Activated naive CD4-positive, alpha-beta T cell treated with anti-CD3 and anti-CD28 coated beads, Interleukin-2, amount 50 U/mL, for 72 hours (primary cell): Measurements from ENCODE around the gene EXOC3. TPM values are rescaled to one million over a fixed set of nuclear protein-coding genes. Genes with fewer than 3 reads are reported as not detected.
"Not testable (repeated sequence)": the region's sequence is repeated elsewhere in the genome, so short reads cannot be mapped to it uniquely, and the experiment has no call there.

Experiments
- ATAC-seq, 2 donors: fragments of 150-1000 bp; cut with Tn5 transposase; 2 replicates each; pipeline ENCODE4 v1.10.0; 2021; ENCODE audit warnings: mild to moderate bottlenecking in 2 of 2, moderate library complexity in 2 of 2
- DNase-seq, 2 donors: peaks; one replicate each; pipeline ENCODE4 v3.0.0; 2021 to 2022; ENCODE audit warnings: low spot score in 2 of 2
- H3K27ac Mint-ChIP-seq, 2 donors: one replicate each; pipeline ENCODE4 v1.8.0; 2022; ENCODE audit warnings: mild to moderate bottlenecking in 2 of 2, mixed read lengths in 2 of 2
- H3K36me3 Mint-ChIP-seq, 2 donors: one replicate each; pipeline ENCODE4 v1.8.0; 2022; ENCODE audit warnings: mixed read lengths in 2 of 2
- H3K9me3 Mint-ChIP-seq, 2 donors: one replicate each; pipeline ENCODE4 v1.8.0; 2022; ENCODE audit warnings: mixed read lengths in 2 of 2
- total RNA-seq, 2 donors: library from RNA; stranded (reverse); gene quantifications; one replicate each; pipeline ENCODE4 v1.2.3, GENCODE V29; 2022

EXOC3 gene
- total RNA-seq, 2 donors from 2014 or later = 83.8 to 101 TPM

DNA sequence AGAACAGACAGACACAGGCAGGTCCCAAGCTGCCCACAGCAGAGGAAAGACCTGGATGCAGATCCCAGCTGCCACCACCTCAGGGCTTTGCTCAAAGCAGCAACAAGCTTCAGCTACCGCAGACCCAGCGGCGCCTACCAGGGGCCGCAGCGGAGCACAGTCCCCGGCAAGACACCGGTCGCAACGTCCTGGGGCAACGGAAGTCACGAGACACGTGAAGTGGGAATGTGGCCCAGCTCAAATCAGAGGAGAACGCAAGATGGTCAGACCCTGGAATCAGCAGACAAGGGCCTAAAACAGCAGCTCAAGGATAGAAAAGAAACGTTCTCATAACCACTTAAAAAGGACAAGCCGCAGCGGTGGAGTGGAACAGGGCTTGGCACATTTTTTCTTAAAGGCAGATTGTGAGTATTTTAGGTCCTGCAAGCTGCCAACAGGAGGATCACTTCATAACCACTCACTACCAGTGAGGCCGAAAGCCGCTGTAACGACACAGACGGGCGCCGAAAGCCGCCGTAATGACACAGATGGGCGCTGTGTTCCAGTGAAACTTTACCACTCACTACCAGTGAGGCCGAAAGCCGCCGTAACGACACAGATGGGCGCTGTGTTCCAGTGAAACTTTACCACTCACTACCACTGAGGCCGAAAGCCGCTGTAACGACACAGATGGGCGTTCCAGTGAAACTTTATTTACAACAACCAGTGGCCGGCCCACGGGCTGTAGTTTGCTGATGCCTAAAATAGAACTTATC lies 59.5 kb downstream of the EXOC3 start:
- no peak for DNase-seq
- ATAC-seq = no peak
- H3K36me3 Mint-ChIP-seq = no peaks in the 10 kb centered on the region
- peak overlapping the region in 1 of 2 donors; percentile 67 for H3K27ac Mint-ChIP-seq
- H3K9me3 Mint-ChIP-seq = no peaks in the 10 kb centered on the region

DNA sequence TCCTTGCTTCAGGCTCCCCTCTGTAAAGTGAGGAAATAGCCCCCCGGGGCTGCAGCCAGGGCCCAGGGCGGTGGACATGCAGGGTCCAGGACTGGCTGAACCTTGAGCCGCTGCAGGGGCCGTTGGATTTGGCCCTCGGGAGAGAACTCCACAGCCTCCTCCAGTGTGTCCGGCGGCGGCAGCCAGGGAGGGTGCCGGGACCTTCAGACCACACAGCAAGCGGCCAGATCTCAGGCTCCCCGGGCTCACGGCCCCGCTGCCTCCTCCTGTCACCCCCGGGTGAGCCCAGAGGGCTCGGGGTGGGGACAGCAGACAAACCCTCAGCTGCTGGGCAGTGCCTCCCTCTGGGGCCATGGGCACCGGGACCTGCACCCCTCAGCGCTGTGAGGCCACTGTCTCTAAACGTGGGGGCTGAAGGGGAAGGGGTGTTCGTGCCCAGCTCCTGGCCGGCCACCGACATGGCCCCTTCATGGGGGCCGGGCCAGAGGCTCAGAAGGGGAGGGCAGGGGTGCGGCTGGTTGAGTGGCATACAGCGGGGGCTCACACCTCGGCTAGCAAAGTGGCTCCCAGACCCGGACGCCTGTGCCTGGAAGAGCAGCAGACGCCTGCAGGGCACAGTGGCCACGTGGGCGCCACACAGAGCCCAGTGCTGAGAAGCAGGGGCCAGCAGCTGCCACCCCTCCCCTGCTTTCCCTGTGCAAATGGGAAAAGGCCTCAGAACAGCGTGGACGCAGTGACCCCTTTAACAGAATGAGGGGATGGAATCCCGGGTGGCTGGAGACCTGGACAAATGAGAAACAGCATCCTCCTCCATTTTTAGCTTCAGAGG lies 61.6 kb downstream of the EXOC3 start:
- Mint-ChIP-seq H3K36me3 (no peaks in the 10 kb centered on the region), H3K27ac (no peak overlapping the region), H3K9me3 (no peaks in the 10 kb centered on the region)
- no peak for DNase-seq
- ATAC-seq = no peak

GRCh38 chr5:505951-506525 lies 63.1 kb downstream of the EXOC3 start:
- Mint-ChIP-seq H3K36me3 (no peaks in the 10 kb centered on the region), H3K9me3 (no peaks in the 10 kb centered on the region)
- DNase-seq = no peak

GRCh38 chr5:507986-508575 lies 65.1 kb downstream of the EXOC3 start:
- H3K36me3 Mint-ChIP-seq, H3K27ac Mint-ChIP-seq, DNase-seq, ATAC-seq, H3K9me3 Mint-ChIP-seq: not testable (repeated sequence)

More at GRCh38 chr5:505951-506525, 63.1 kb downstream of the EXOC3 start:
- no peak for ATAC-seq
- H3K27ac Mint-ChIP-seq = no peak overlapping the region

GRCh38 chr5:509611-510185 lies 66.7 kb downstream of the EXOC3 start:
- Mint-ChIP-seq H3K9me3 (no peaks in the 10 kb centered on the region), H3K27ac (no peak overlapping the region), H3K36me3 (no peaks in the 10 kb centered on the region)
- ATAC-seq (no peak), DNase-seq (no peak)

DNA sequence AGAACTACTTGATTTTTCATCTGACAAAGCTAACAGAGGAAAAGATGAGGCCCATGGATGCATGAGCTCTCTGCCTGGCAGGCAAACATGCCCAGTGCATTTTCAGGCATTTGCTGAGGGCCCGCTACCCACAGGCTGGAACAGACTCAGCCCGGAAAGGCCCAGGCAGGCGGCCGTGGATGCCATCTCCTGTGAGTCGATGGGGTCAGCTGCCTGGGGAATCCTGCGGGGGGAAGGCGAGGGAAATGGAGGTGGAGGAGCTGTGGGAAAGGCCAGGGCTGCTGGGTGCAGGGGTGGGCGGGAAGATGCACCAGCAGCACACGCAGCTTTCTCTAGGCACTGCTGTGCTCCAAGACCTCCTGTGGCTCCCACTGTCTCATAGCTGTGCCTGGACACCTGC lies 67.5 kb downstream of the EXOC3 start:
- ATAC-seq (no peak), DNase-seq (no peak)
- Mint-ChIP-seq H3K9me3 (no peaks in the 10 kb centered on the region), H3K36me3 (no peaks in the 10 kb centered on the region), H3K27ac (no peak overlapping the region)

DNA sequence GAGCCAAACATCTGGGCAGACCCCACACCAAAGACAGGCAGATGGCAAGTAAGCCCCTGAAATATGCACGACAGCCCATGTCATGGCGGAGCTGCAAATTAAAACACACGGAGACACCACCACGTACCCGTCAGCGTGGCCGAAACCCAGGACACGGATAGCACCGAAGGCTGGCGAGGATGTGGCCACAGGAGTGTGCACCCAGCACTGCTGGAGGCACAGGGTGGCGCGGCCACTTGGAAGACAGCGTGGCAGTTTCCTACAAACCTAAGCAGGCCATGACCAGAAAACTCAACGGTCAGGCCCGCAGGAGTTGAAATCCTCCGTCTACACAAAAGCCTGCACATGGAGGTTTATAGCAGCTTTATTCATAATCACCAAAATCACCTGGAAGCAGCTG lies 68.5 kb downstream of the EXOC3 start:
- H3K9me3 Mint-ChIP-seq = no peaks in the 10 kb centered on the region
- no peak overlapping the region for H3K27ac Mint-ChIP-seq
- H3K36me3 Mint-ChIP-seq = no peaks in the 10 kb centered on the region
- no peak for DNase-seq
- ATAC-seq = no peak

DNA sequence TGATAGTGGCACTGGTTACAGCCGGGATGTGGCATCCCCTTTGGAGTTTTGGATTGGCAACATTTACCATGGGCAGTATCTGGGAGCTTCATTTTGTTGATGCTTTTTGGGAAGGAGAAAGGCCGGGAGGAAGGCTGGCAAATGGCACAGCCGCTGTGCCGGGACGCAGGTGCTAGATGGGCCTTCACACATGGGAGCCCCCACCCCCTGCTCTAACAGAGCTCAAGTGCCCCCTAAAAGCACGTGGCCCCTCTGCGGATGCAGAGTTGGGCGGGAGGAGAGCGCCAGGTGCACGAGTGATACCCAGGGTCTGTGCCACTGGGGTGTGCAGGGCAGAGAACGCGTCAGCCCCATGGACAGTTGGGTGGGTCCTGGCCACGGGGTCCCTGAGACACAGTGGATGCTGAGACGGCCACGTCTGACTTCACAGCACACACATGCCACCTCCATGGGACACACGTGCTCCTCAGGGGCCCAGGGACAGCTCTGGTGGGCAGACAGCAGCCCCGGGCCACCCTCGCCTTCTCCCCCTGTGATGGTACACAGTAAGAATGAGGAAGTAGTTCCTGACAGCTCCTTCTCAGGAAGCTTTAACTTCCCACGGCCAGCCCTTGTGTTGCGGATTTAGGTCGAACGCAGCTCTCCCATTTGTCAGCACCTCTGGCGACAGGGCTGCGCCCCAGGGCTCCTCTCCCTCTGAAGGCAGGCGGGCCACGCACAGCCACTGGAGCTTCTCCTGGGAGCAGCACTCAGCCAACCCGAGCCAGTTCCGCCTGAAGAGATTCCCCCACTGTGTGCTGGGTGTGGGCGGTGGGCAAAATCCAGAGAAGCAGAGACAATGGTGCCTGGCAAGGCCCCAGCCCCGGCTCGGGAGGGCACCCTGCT lies 70.5 kb downstream of the EXOC3 start:
- no peak for DNase-seq
- no peaks in the 10 kb centered on the region for H3K36me3 Mint-ChIP-seq
- ATAC-seq = no peak
- H3K9me3 Mint-ChIP-seq = peaks cover 0 to 11% of the 10 kb centered on the region in 2 donors
- no peak overlapping the region for H3K27ac Mint-ChIP-seq

DNA sequence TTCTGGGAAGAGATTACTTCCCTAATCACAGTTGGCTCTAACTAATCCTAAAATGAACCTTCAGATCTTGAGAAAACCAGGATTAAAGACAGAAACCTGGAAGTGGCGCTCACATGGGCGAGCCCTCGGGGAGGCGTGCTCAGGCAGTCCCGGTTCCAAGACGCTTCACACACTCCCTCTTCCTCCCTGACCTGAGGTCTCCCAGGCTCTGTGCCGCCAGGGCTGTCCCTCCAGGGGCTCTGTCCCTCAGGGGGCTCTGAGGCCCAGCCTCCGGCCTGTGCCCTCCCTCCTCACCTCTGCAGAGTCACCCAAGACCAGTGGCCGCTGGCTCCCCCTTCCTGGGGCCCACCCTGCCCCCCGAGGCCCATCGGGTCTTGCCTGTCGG lies 71.1 kb downstream of the EXOC3 start:
- no peak for ATAC-seq
- no peak for DNase-seq
- peaks cover 0 to 11% of the 10 kb centered on the region in 2 donors for H3K9me3 Mint-ChIP-seq

DNA sequence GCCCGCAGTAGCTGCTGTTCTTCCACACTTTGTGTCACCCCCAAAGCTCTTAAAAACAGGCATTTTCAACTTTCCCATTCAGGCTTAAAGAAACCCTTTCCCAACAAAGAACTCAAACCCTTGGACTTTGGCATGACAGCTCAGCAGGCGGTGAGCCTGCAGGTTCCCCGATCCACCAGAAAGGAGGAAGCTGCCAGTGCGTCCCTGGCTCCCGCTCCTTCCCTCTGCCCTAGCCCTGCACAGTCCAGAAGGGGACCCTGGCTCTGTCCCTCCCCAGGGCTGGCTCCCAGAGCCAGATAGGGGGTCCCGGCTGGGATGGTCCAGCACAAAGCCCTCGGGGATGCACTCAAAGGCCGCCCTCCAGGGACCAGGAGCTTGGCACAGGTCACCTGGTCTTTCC lies 71.7 kb downstream of the EXOC3 start:
- Mint-ChIP-seq H3K36me3 (no peaks in the 10 kb centered on the region), H3K27ac (no peak overlapping the region), H3K9me3 (peaks cover 0 to 11% of the 10 kb centered on the region in 2 donors)
- no peak for ATAC-seq
- DNase-seq = no peak

More for the DNA sequence above, 71.1 kb downstream of the EXOC3 start:
- Mint-ChIP-seq H3K36me3 (no peaks in the 10 kb centered on the region), H3K27ac (no peak overlapping the region)

DNA sequence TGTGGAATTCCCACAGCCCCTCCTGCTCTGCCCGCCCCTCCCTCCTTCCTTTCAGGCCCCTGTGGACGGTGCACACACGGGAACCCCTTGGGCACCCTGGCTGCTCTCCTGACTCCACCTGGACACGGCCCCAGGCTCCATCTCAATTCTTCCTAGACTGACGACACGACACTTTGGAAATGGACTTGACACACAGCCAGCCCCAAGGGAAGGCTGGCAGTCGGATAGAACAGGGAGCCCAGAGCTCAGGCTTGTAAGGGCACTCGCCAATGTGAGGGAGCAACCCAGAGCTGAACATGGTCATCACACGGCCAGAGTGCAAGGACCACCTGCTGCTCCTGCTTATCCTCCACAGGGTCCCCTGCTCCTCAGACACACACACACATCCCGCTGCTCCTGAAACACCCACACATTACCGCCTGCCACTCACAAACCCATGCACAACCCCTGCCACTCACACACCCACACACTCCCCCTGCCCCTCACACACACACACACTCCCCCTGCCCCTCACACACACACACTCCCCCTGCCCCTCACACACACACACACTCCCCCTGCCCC lies 72.4 kb downstream of the EXOC3 start:
- DNase-seq = no peak
- ATAC-seq = no peak
- Mint-ChIP-seq H3K36me3 (no peaks in the 10 kb centered on the region), H3K27ac (no peak overlapping the region), H3K9me3 (peaks cover 0 to 11% of the 10 kb centered on the region in 2 donors)

- no peak for ATAC-seq
- no peak overlapping the region for H3K27ac Mint-ChIP-seq
- peaks cover 0 to 11% of the 10 kb centered on the region in 2 donors for H3K9me3 Mint-ChIP-seq
- no peaks in the 10 kb centered on the region for H3K36me3 Mint-ChIP-seq
- DNase-seq = no peak
Observed at GRCh38 chr5:516338-516925, 73.5 kb downstream of the EXOC3 start.
